ENCODE results near the gene ZMYND8. TPM values are rescaled to one million over a fixed set of nuclear protein-coding genes. Genes with fewer than 3 reads are reported as not detected.
"Not testable (repeated sequence)": the region's sequence is repeated elsewhere in the genome, so short reads cannot be mapped to it uniquely, and the experiment has no call there.

The ZMYND8 gene
- total and polyA plus RNA-seq, 11 donors: 11.3 to 46.4 (median 28.7) TPM

DNA sequence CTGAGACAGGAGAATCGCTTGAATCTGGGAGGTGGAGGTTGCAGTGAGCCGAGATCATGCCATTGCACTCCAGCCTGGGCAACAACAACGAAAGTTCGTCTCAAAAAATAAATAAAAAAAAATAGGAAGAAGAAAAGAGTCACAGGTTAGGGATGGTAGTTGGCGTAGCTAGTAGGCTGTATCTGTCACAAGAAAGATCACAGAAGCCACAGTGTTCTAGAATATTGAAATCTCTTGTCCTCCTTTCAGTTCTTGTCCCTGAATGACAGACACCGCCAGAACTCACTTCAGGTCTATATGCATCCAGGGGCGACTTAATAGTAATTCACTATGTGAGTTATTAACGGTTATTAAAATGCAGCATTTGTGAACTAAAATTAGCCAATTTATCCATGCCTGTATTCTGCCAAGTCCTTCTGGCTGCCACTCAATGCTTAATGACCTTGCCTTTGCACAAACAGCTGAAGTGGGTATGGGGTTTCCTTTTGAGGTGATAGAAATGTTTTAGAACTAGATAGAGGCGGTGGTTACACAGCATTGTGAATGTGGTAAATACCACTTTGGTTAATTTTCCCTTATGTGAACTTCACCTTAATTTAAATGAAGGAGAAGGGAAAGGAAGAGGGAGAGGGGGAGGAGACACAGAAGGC lies 41.3 kb upstream of the ZMYND8 start:
- intact Hi-C loops (cut with DNase I): loop anchor here in 2 of 10 donors (5.0 to 10.0 kb wide), 2 partner anchors 107 to 225 kb away; partner anchors contain the start of gene NCOA3 (in 1 of the 2)
- TF ChIP-seq POLR2A (IDR thresholded peaks at IDR 0.05): no peak
- TF ChIP-seq, protein P1, sequence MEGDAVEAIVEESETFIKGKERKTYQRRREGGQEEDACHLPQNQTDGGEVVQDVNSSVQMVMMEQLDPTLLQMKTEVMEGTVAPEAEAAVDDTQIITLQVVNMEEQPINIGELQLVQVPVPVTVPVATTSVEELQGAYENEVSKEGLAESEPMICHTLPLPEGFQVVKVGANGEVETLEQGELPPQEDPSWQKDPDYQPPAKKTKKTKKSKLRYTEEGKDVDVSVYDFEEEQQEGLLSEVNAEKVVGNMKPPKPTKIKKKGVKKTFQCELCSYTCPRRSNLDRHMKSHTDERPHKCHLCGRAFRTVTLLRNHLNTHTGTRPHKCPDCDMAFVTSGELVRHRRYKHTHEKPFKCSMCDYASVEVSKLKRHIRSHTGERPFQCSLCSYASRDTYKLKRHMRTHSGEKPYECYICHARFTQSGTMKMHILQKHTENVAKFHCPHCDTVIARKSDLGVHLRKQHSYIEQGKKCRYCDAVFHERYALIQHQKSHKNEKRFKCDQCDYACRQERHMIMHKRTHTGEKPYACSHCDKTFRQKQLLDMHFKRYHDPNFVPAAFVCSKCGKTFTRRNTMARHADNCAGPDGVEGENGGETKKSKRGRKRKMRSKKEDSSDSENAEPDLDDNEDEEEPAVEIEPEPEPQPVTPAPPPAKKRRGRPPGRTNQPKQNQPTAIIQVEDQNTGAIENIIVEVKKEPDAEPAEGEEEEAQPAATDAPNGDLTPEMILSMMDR (IDR thresholded peaks at IDR 0.05): no peak
- H3K4me1 ChIP-seq: peaks cover 0 to 13% (median 2%) of the 10 kb centered on the region in 12 donors
- no peaks in the 10 kb centered on the region for H3K36me3 ChIP-seq
- H3K9me3 ChIP-seq: no peaks in the 10 kb centered on the region
- ATAC-seq (peak in 3 of 4 donors; percentile 46 to 56 (median 55)), DNase-seq (no peak)
- peak overlapping the region in 3 of 12 donors; percentile 18 to 31 (median 24) for H3K27ac ChIP-seq
- no peak overlapping the region for H3K4me3 ChIP-seq
- H3K27me3 ChIP-seq: no peaks in the 10 kb centered on the region
- WGBS, 4 donors: 59 to 70% (median 65%) methylated on average over 9 of the region's 9 CpGs

DNA sequence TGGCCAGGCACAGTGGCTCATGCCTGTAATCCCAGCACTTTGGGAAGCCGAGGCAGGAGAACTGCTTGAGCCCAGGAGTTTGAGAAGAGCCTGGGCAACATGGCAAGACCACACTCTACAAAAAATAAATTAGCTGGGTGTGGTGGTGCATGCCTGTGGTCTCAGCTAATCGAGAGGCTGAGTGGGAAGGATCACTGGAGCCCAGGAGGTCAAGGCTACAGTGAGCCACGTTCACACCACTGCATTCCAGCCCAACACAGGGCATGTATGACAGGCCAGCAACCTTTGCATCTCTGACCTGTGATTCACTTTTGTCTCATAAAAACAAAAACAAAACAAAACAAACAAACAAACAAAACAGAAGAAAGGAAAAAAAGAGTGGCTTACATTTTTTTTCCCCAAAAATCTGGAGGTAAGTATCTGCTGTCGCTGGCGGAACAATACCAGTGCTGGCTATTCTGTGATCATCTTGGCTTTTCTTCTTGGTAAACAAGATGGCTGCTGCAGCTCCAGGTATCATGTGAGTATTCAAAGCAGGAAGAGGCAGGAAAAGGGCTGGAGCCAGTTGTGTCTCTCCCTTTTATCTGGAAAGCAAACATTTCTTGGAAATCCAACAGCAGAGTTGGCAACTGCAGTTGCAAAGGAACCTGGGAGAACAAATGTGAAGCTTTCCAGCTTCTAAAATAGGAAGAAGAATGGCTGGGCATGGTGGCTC lies 40.4 kb upstream of the ZMYND8 start:
- WGBS, 4 donors: 90 to 95% (median 92%) methylated on average over 5 of the region's 5 CpGs
- no peak overlapping the region for H3K4me3 ChIP-seq
- intact Hi-C loops (cut with DNase I): loop anchor here in 2 of 10 donors (5.0 to 10.0 kb wide), 2 partner anchors 108 to 225 kb away; partner anchors contain the start of gene NCOA3 (in 1 of the 2)
- H3K27ac ChIP-seq: peak overlapping the region in 1 of 12 donors; percentile 24
- H3K9me3 ChIP-seq: no peaks in the 10 kb centered on the region
- TF ChIP-seq POLR2A (IDR thresholded peaks at IDR 0.05): no peak
- TF ChIP-seq, protein P1 (IDR thresholded peaks at IDR 0.05): no peak
- no peaks in the 10 kb centered on the region for H3K27me3 ChIP-seq
- peaks cover 0 to 17% (median 3%) of the 10 kb centered on the region in 12 donors for H3K4me1 ChIP-seq
- ATAC-seq: peak in 1 of 4 donors; percentile 11
- DNase-seq: no peak
- no peaks in the 10 kb centered on the region for H3K36me3 ChIP-seq

DNA sequence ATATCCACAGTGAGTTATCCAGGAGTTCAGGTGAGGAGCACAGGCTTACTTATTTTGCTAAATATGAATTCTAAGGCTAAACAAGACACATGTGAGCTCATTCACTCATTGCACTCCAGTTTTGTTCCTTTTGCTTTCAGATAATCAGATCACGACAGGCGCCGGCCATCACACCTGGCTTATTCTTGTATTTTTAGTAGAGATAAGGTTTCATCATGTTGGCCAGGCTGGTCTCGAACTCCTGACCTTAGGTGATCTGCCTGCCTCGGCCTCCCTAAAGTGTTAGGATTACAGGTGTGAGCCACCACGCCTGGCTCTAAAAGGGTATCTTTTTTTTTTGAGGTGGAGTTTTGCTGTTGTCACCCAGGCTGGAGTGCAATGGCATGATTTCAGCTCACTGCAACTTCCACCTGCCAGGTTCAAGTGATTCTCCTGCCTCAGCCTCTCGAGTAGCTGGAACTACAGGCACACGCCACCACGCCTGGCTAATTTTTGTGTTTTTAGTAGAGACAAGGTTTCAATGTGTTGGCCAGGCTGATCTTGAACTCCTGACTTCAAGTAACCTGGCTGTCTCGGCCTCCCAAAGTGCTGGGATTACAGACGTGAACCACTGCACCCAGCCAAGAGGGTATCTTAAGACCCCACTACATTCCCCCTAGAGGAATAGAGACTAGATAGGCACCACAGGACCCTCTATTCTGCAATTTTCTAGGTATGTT lies 37.5 kb upstream of the ZMYND8 start:
- H3K36me3 ChIP-seq, DNase-seq, H3K27ac ChIP-seq, H3K9me3 ChIP-seq, ATAC-seq, H3K4me3 ChIP-seq, H3K27me3 ChIP-seq: not testable (repeated sequence)
- WGBS, 4 donors: 92 to 98% (median 95%) methylated on average over 11 of the region's 11 CpGs
- peaks cover 0 to 18% (median 3%) of the 10 kb centered on the region in 12 donors for H3K4me1 ChIP-seq
- intact Hi-C loops (cut with DNase I): loop anchor here in 1 of 10 donors (10.0 kb wide), 1 partner anchor 111 kb away; the partner anchor contains the start of gene NCOA3

DNA sequence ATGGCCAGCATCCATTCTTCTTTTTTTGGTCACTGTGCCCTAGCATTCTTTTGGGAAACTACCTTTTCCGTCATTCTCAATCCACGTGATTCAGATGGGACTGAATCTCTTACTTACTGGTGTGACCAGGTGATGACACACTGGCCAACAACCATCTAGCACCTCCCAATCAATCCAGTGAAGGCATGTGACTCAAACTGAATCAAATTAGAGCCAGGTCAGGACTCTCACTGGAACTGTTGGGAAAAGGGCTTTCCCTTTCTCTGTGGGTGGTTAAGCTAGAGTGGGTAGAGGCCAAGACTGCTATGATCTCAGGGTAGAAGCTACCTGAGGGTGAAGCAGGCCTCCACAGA lies 36.2 kb upstream of the ZMYND8 start:
- H3K4me1 ChIP-seq: peaks cover 0 to 13% (median 1%) of the 10 kb centered on the region in 12 donors
- intact Hi-C loops (cut with DNase I): loop anchor here in 1 of 10 donors (10.0 kb wide), 1 partner anchor 112 kb away; the partner anchor contains the start of gene NCOA3
- H3K9me3 ChIP-seq: no peaks in the 10 kb centered on the region
- DNase-seq (no peak), ATAC-seq (no peak)
- H3K27me3 ChIP-seq: no peaks in the 10 kb centered on the region
- no peaks in the 10 kb centered on the region for H3K36me3 ChIP-seq
- H3K4me3 ChIP-seq: no peak overlapping the region
- TF ChIP-seq, protein P1 (IDR thresholded peaks at IDR 0.05): no peak
- TF ChIP-seq POLR2A (IDR thresholded peaks at IDR 0.05): no peak
- H3K27ac ChIP-seq: peak overlapping the region in 2 of 12 donors; percentile 62 to 65
- 83 to 97% (median 87%) methylated on average over 2 of the region's 2 CpGs for WGBS, 4 donors

Data from heart left ventricle (tissue), 16 donors.